ENCODE measurements around the gene SKAP2.

GRCh38 chr7:26705567-26705966, 158.8 kb downstream of the SKAP2 start:
- TF ChIP-seq CTCF (IDR thresholded peaks at IDR 0.05) (no peak), POLR2A (IDR thresholded peaks at IDR 0.05) (no peak)

Data from adrenal gland (tissue), 5 donors.